MM.1S (cell line): ENCODE measurements around the gene DDAH2.
"Not testable (repeated sequence)": the region's sequence is repeated elsewhere in the genome, so short reads cannot be mapped to it uniquely, and the experiment has no call there.

Experiments used
- DNase-seq: peaks from one replicate; pipeline ENCODE4 v3.0.0-alpha.2; 2015
- H2AFZ ChIP-seq: fragments of 300-600 bp; sonication (generic); 2 replicates; pipeline ENCODE4 v1.6.0; 2016; ENCODE audit warnings: antibody characterized with exemption, low read length
- H3F3A ChIP-seq: fragments of 300-600 bp; sonication (generic); 2 replicates; pipeline ENCODE4 v1.6.1; 2016; ENCODE audit warnings: mild to moderate bottlenecking, antibody characterized with exemption, low read length, moderate library complexity, mixed read lengths; ENCODE audit not compliant: insufficient read depth
- H3K27ac ChIP-seq: fragments of 300-600 bp; sonication (generic); 2 replicates; pipeline ENCODE4 v1.5.1; 2016; ENCODE audit warnings: mild to moderate bottlenecking, low read length
- H3K27me3 ChIP-seq: fragments of 300-600 bp; sonication (generic); replicated peaks from 2 replicates; pipeline ENCODE4 v1.6.0; 2016; ENCODE audit warnings: low read length; ENCODE audit not compliant: insufficient read depth
- H3K36me3 ChIP-seq: fragments of 300-600 bp; sonication (generic); replicated peaks from 2 replicates; pipeline ENCODE4 v1.6.1; 2016; ENCODE audit warnings: mild to moderate bottlenecking, low read length, mixed read lengths; ENCODE audit not compliant: insufficient read depth
- H3K4me1 ChIP-seq: fragments of 300-600 bp; sonication (generic); 2 replicates; pipeline ENCODE4 v1.6.1; 2016; ENCODE audit warnings: low read length, mixed read lengths
- H3K4me2 ChIP-seq: fragments of 300-600 bp; sonication (generic); 2 replicates; pipeline ENCODE4 v1.6.0; 2016; ENCODE audit warnings: low read depth, low read length
- H3K4me3 ChIP-seq: fragments of 300-600 bp; sonication (generic); 2 replicates; pipeline ENCODE4 v1.5.1; 2016; ENCODE audit warnings: low read length, mixed read lengths
- H3K79me2 ChIP-seq: fragments of 300-600 bp; sonication (generic); 2 replicates; pipeline ENCODE4 v1.6.1; 2016; ENCODE audit warnings: mixed run types, low read length, mixed read lengths
- H3K9ac ChIP-seq: fragments of 300-600 bp; sonication (generic); 2 replicates; pipeline ENCODE4 v1.6.1; 2016; ENCODE audit warnings: low read length, mixed read lengths
- H3K9me2 ChIP-seq: fragments of 300-600 bp; sonication (generic); replicated peaks from 2 replicates; pipeline ENCODE4 v1.6.1; 2016; ENCODE audit warnings: mild to moderate bottlenecking, low read length, mixed read lengths; ENCODE audit not compliant: insufficient read depth
- H3K9me3 ChIP-seq: fragments of 300-600 bp; sonication (generic); replicated peaks from 2 replicates; pipeline ENCODE4 v1.6.1; 2016; ENCODE audit warnings: mild to moderate bottlenecking, low read length, mixed read lengths; ENCODE audit not compliant: insufficient read depth
- H4K20me1 ChIP-seq: fragments of 300-600 bp; sonication (generic); 2 replicates; pipeline ENCODE4 v1.6.1; 2016; ENCODE audit warnings: mild to moderate bottlenecking, low read length, moderate library complexity, mixed read lengths; ENCODE audit not compliant: insufficient read depth
- EZH2 ChIP-seq: fragments of 300-600 bp; sonication (generic); optimal IDR thresholded peaks from 2 replicates; pipeline ENCODE3; 2017; ENCODE audit warnings: low read depth, mild to moderate bottlenecking, antibody characterized with exemption, low read length, mixed read lengths
- EZH2phosphoT487 ChIP-seq: fragments of 300-600 bp; sonication (generic); IDR thresholded peaks from 2 replicates; pipeline ENCODE4 v1.6.1; 2018; ENCODE audit warnings: antibody characterized with exemption, low read length
- TF ChIP-seq, protein P1 (sequence below): fragments of 300-600 bp; sonication (generic); IDR thresholded peaks from 2 replicates; pipeline ENCODE4 v1.5.1; 2016; ENCODE audit warnings: antibody characterized with exemption, low read length, mixed read lengths

DDAH2 gene

DNA sequence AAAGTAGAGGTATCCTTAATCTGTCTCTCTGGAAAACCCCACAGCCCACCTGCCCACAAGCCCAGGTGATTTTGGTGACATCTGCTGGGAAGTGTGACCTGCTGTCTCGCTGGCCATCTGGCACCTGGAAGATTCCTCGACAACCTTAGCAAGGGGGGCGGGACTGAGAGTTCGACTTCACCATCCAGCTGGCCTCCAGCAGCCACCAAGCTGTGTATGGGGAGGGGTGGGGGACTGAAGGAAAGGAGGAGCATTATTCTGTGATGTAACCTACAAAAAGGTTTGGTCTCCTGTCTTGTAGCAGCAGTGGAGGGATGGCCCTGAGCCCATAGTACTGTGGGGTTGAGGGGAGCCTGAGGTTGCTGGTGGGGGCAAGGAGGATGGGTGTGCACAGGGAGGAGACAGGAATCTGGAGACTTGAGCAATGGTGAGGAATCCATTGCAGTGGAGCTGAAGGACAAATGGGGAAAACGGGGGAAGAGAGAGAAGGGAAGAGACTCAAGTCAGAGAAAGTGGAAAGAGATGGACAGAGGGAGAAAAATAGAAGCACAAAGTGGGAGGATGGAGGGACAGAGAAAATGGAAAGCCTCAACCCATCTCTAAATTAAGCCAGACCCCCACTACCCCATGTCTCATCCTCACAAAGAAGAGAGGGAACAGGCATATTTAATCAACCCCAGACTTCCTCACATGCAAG, 18.4 kb downstream of the DDAH2 start:
- no peaks in the 10 kb centered on the region for H3K9me3 ChIP-seq
- no peak overlapping the region for H2AFZ ChIP-seq
- H3K4me3 ChIP-seq = no peak overlapping the region
- 0 out of 2 replicates have a peak, but pooled peaks cover 5% of the 10 kb centered on the region for H3K4me1 ChIP-seq
- H3F3A ChIP-seq = no peaks in the 10 kb centered on the region
- DNase-seq = no peak
- TF ChIP-seq, protein P1, sequence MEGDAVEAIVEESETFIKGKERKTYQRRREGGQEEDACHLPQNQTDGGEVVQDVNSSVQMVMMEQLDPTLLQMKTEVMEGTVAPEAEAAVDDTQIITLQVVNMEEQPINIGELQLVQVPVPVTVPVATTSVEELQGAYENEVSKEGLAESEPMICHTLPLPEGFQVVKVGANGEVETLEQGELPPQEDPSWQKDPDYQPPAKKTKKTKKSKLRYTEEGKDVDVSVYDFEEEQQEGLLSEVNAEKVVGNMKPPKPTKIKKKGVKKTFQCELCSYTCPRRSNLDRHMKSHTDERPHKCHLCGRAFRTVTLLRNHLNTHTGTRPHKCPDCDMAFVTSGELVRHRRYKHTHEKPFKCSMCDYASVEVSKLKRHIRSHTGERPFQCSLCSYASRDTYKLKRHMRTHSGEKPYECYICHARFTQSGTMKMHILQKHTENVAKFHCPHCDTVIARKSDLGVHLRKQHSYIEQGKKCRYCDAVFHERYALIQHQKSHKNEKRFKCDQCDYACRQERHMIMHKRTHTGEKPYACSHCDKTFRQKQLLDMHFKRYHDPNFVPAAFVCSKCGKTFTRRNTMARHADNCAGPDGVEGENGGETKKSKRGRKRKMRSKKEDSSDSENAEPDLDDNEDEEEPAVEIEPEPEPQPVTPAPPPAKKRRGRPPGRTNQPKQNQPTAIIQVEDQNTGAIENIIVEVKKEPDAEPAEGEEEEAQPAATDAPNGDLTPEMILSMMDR = no peak
- TF ChIP-seq EZH2 (no peak), EZH2phosphoT487 (no peak)
- H4K20me1 ChIP-seq = no peaks in the 10 kb centered on the region
- no peak overlapping the region for H3K9ac ChIP-seq
- H3K79me2 ChIP-seq = no peaks in the 10 kb centered on the region
- H3K27ac ChIP-seq = no peak overlapping the region
- H3K36me3 ChIP-seq = no peaks in the 10 kb centered on the region
- H3K9me2 ChIP-seq = no peaks in the 10 kb centered on the region
- no peak overlapping the region for H3K4me2 ChIP-seq
- no peaks in the 10 kb centered on the region; the same call in 1 of the 2 replicates for H3K27me3 ChIP-seq

DNA sequence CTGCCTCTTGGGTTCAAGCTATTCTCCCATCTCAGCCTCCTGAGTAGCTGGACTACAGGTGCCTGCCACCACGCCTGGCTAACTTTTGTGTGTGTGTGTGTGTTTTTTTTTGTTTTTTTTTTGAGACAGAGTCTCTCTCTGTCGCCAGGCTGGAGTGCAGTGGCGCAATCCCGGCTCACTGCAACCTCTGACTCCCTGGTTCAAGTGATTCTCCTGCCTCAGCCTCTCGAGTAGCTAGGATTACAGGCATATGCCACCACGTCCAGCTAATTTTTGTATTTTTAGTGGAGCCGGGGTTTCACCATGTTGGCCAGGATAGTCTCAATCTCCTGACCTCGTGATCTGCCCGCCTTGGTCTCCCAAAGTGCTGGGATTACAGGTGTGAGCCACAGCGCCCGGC, 19.9 kb downstream of the DDAH2 start:
- not testable (repeated sequence) for H3K9ac ChIP-seq, H3K9me3 ChIP-seq, H3K4me1 ChIP-seq, H3K36me3 ChIP-seq, DNase-seq, H4K20me1 ChIP-seq, H3K27ac ChIP-seq, H3K79me2 ChIP-seq, H3K27me3 ChIP-seq, H3K4me2 ChIP-seq, H2AFZ ChIP-seq, H3K9me2 ChIP-seq, H3F3A ChIP-seq, H3K4me3 ChIP-seq

DNA sequence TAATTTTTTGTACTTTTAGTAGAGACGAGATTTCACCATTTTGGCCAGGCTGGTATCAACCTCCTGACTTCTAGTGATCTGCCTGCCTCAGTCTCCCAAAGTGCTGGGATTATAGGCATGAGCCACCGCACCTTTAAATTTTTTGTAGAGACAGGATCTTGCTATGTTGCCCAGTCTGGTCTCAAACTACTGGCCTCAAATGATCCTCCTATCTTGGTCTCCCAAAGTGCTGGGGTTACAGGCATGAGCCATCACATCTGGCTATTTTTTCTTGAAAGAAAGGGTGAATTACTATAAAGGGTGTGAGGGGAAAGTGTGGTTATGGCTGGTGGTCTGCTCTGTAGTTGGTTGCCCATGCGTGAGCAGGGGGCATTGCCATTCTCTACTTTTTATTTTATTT, 20.9 kb downstream of the DDAH2 start:
- Histone ChIP-seq H3K9ac (no peak overlapping the region), H3K79me2 (no peaks in the 10 kb centered on the region), H3K27me3 (no peaks in the 10 kb centered on the region; the same call in 1 of the 2 replicates), H3K27ac (no peak overlapping the region), H3K4me1 (0 out of 2 replicates have a peak, but pooled peaks cover 5% of the 10 kb centered on the region), H3F3A (no peaks in the 10 kb centered on the region), H3K9me2 (no peaks in the 10 kb centered on the region), H3K36me3 (no peaks in the 10 kb centered on the region), H3K4me3 (no peak overlapping the region), H2AFZ (no peak overlapping the region), H4K20me1 (no peaks in the 10 kb centered on the region), H3K9me3 (no peaks in the 10 kb centered on the region), H3K4me2 (no peak overlapping the region)
- DNase-seq = no peak
- TF ChIP-seq EZH2phosphoT487 (no peak), EZH2 (no peak)
- TF ChIP-seq, protein P1 = no peak

DNA sequence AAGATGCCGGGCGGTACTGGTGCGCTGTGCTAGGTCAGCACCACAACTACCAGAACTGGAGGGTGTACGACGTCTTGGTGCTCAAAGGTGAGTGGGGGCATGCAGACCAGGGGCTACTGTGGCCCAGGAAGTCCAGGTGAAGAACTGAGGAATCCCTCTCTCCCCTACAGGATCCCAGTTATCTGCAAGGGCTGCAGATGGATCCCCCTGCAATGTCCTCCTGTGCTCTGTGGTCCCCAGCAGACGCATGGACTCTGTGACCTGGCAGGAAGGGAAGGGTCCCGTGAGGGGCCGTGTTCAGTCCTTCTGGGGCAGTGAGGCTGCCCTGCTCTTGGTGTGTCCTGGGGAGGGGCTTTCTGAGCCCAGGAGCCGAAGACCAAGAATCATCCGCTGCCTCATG, 21.4 kb downstream of the DDAH2 start:
- H3K4me3 ChIP-seq = no peak overlapping the region
- TF ChIP-seq EZH2phosphoT487 (no peak), EZH2 (no peak)
- TF ChIP-seq, protein P1 = no peak
- H3K9me3 ChIP-seq = no peaks in the 10 kb centered on the region
- H3K9me2 ChIP-seq = no peaks in the 10 kb centered on the region
- no peak overlapping the region for H3K4me2 ChIP-seq
- H3K9ac ChIP-seq = no peak overlapping the region
- no peaks in the 10 kb centered on the region for H4K20me1 ChIP-seq
- no peak overlapping the region for H2AFZ ChIP-seq
- no peaks in the 10 kb centered on the region for H3K36me3 ChIP-seq
- H3K27me3 ChIP-seq = no peaks in the 10 kb centered on the region; the same call in 1 of the 2 replicates
- H3K27ac ChIP-seq = no peak overlapping the region
- H3K79me2 ChIP-seq = peaks cover 2% of the 10 kb centered on the region
- H3F3A ChIP-seq = peaks cover 4% of the 10 kb centered on the region; the same call in 1 of the 2 replicates
- H3K4me1 ChIP-seq = 0 out of 2 replicates have a peak, but pooled peaks cover 5% of the 10 kb centered on the region
- DNase-seq = no peak
